ENCODE measurements around the gene TRABD2A.

TRABD2A gene

GRCh38 chr2:84847326-84848050 lies 33.4 kb downstream of the TRABD2A start:
- no peak for DNase-seq

- DNase-seq, result no peak
These were observed 34.1 kb downstream of the TRABD2A start for GRCh38 chr2:84846741-84847142.

- DNase-seq, result peak; percentile 26
These were observed 34.7 kb downstream of the TRABD2A start for GRCh38 chr2:84846041-84846663.

- DNase-seq, result no peak
These were observed 36.7 kb downstream of the TRABD2A start for GRCh38 chr2:84844141-84844540.

- no peak for DNase-seq
These were observed 39.3 kb downstream of the TRABD2A start for GRCh38 chr2:84841577-84841976.

GRCh38 chr2:84840306-84840705 lies 40.6 kb downstream of the TRABD2A start:
- no peak for DNase-seq

GRCh38 chr2:84839851-84840250 lies 41.0 kb downstream of the TRABD2A start:
- no peak for DNase-seq

GRCh38 chr2:84838434-84839145 lies 42.3 kb downstream of the TRABD2A start:
- DNase-seq, result no peak

- DNase-seq, result no peak
These were observed 44.7 kb downstream of the TRABD2A start for GRCh38 chr2:84836215-84836614.

GRCh38 chr2:84833481-84834150 lies 47.3 kb downstream of the TRABD2A start:
- no peak for DNase-seq

- no peak for DNase-seq
These were observed 48.0 kb downstream of the TRABD2A start for GRCh38 chr2:84832772-84833461.

GRCh38 chr2:84830758-84831500 lies 50.0 kb downstream of the TRABD2A start:
- no peak for DNase-seq

- no peak for DNase-seq
These were observed 50.8 kb downstream of the TRABD2A start for GRCh38 chr2:84830095-84830494.

- no peak for DNase-seq
These were observed 51.2 kb downstream of the TRABD2A start for GRCh38 chr2:84829693-84830092.

GRCh38 chr2:84827978-84828575 lies 52.8 kb downstream of the TRABD2A start:
- DNase-seq, result no peak

- DNase-seq, result no peak
These were observed 57.1 kb downstream of the TRABD2A start for GRCh38 chr2:84823788-84824187.

- no peak for DNase-seq
These were observed 57.7 kb downstream of the TRABD2A start for GRCh38 chr2:84823229-84823628.

- no peak for DNase-seq
These were observed 59.1 kb downstream of the TRABD2A start for GRCh38 chr2:84821806-84822205.

GRCh38 chr2:84817239-84817655 lies 63.6 kb downstream of the TRABD2A start:
- no peak for DNase-seq

GRCh38 chr2:84816426-84817026 lies 64.4 kb downstream of the TRABD2A start:
- no peak for DNase-seq

- DNase-seq, result no peak
These were observed 65.7 kb downstream of the TRABD2A start for GRCh38 chr2:84815146-84815545.

All from effector CD4-positive, alpha-beta T cell (primary cell).